ENCODE data around the gene SHB. TPM values are rescaled to one million over a fixed set of nuclear protein-coding genes. Genes with fewer than 3 reads are reported as not detected.

Gene SHB
- total RNA-seq, 1 donor from 2014 or later, result 20.9 TPM

DNA sequence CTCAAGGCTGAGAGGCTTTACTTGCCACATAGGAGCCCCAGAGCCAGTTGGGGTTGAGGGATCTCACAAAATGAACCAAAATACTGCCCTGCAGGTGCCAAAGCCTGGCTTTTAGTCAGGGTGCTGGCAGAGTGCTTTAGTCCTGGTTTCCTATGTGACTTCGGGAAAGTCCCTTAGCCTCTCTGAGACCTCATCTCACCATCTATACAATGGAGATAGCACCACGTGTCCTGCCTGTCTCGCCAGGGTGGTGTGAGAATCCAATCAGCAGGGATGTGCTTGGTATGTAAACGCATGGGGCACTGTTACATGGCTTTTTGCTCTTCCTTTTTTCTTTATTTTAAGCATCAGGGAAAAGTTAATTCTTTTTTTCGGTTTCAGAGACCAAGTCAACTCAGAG, 68.3 kb downstream of the SHB start:
- Histone ChIP-seq H3K9me3 (no peaks in the 10 kb centered on the region), H3K4me1 (peaks cover 20% of the 10 kb centered on the region), H3K27me3 (no peaks in the 10 kb centered on the region), H3K36me3 (no peaks in the 10 kb centered on the region), H3K27ac (no peak overlapping the region), H3K4me3 (no peak overlapping the region)
- DNase-seq (ENCODE audit: extremely low spot score in 2 of 2), result no peak
- intact Hi-C loops (cut with DNase I), result no loop called here
- TF ChIP-seq, protein P1, sequence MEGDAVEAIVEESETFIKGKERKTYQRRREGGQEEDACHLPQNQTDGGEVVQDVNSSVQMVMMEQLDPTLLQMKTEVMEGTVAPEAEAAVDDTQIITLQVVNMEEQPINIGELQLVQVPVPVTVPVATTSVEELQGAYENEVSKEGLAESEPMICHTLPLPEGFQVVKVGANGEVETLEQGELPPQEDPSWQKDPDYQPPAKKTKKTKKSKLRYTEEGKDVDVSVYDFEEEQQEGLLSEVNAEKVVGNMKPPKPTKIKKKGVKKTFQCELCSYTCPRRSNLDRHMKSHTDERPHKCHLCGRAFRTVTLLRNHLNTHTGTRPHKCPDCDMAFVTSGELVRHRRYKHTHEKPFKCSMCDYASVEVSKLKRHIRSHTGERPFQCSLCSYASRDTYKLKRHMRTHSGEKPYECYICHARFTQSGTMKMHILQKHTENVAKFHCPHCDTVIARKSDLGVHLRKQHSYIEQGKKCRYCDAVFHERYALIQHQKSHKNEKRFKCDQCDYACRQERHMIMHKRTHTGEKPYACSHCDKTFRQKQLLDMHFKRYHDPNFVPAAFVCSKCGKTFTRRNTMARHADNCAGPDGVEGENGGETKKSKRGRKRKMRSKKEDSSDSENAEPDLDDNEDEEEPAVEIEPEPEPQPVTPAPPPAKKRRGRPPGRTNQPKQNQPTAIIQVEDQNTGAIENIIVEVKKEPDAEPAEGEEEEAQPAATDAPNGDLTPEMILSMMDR (IDR thresholded peaks at IDR 0.05), result no peak
- no peak for TF ChIP-seq POLR2AphosphoS5 (IDR thresholded peaks at IDR 0.05; ENCODE audit: insufficient read depth in 1 of 2, low read depth in 1 of 2)
- TF ChIP-seq POLR2A (IDR thresholded peaks at IDR 0.05), result no peak

DNA sequence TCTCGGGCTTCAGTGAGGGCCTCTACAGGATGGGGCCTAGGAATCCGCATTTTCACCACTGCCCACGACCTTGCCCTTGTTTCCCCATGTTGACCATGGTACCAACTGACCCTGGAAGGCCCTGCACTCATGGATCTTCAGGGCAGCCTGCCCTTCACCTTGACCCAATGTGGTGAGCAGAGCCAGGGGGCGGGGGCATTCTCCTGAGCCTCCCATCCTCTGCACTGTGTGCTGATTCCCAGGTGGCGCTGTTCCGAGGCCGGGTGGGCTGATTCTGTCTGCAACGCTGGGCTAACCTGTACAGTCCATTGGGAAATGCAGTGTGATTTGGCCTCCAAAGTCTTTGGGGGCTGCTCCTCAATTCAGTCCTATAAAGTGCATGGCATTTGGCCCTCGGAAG, 68.7 kb downstream of the SHB start:
- Histone ChIP-seq H3K4me3 (no peak overlapping the region), H3K4me1 (peaks cover 20% of the 10 kb centered on the region), H3K27me3 (no peaks in the 10 kb centered on the region), H3K36me3 (no peaks in the 10 kb centered on the region), H3K27ac (no peak overlapping the region), H3K9me3 (no peaks in the 10 kb centered on the region)
- intact Hi-C loops (cut with DNase I), result no loop called here
- TF ChIP-seq, protein P1 (IDR thresholded peaks at IDR 0.05), result no peak
- TF ChIP-seq POLR2A (IDR thresholded peaks at IDR 0.05) (no peak), POLR2AphosphoS5 (IDR thresholded peaks at IDR 0.05; ENCODE audit: insufficient read depth in 1 of 2, low read depth in 1 of 2) (no peak)
- DNase-seq (ENCODE audit: extremely low spot score in 2 of 2), result no peak

DNA sequence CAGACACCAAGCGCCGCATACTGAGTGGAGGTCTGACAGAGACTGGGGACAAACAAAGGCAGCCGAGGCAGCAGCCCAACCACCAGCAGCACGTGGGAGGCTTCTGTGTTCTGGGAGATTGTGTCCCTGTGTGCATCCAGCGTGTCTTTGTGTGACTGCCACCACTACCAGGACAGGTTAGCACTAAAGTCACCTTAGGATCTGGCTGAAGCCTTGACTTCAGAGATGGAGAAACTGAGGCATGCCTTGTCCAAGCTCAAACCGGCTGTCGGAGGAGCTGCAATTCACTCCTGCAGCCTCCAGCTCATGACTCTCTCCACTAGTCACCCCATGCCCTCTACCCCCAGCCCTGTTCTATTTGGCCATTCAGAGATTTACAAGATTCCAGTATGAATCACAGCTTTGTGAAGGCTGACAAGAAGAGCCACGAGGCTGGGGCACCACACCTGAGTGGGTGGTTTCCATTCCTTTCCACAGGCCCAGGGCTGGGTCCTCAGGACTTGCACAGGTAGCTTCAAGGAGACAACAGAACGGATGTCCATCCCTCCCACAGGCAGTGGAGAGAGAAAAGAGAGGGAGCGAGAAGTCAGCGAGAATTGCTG, 69.3 kb downstream of the SHB start:
- Histone ChIP-seq H3K9me3 (no peaks in the 10 kb centered on the region), H3K36me3 (no peaks in the 10 kb centered on the region), H3K4me1 (peaks cover 26% of the 10 kb centered on the region), H3K27me3 (no peaks in the 10 kb centered on the region), H3K27ac (no peak overlapping the region), H3K4me3 (no peak overlapping the region)
- TF ChIP-seq POLR2AphosphoS5 (IDR thresholded peaks at IDR 0.05; ENCODE audit: insufficient read depth in 1 of 2, low read depth in 1 of 2) (no peak), POLR2A (IDR thresholded peaks at IDR 0.05) (no peak)
- TF ChIP-seq, protein P1 (IDR thresholded peaks at IDR 0.05), result no peak
- intact Hi-C loops (cut with DNase I), result no loop called here
- no peak for DNase-seq (ENCODE audit: extremely low spot score in 2 of 2)

DNA sequence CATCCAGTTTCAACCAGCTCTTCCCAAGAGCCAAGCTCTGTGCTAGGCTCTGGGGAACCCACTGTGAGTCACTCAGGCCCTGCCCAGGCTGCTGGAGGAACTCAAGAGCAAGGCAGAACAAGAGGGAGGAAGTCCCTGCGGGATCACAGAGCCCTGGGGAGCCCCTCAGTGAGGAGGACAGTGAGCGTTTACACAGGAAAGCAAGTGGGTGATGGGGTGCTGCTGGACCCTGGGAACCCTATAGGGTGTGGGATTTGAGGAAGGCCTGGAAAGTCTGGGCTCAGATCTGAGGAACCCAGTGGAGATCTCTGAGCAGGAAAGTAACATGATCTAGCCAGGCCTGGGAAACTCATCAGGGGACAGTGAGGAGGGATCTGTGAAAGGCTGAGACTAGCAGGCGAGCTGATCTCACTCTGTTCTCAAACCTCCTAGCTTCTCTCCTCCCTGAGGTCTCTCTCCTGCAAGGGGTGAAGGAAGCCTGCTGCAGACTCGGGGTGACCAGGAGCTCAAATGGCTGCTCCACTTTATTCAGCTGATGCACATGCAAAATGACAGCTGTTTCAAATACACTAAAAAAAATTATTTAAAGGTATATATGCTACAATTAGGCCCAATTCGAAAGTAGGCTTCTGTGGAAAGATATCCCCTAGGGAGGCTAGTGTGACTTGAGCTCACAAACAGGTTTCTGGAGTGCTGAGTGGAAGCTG, 70.0 kb downstream of the SHB start:
- Histone ChIP-seq H3K4me3 (no peak overlapping the region), H3K4me1 (peaks cover 33% of the 10 kb centered on the region), H3K36me3 (no peaks in the 10 kb centered on the region), H3K27me3 (no peaks in the 10 kb centered on the region), H3K9me3 (no peaks in the 10 kb centered on the region), H3K27ac (no peak overlapping the region)
- TF ChIP-seq POLR2AphosphoS5 (IDR thresholded peaks at IDR 0.05; ENCODE audit: insufficient read depth in 1 of 2, low read depth in 1 of 2), result no peak
- TF ChIP-seq POLR2A (IDR thresholded peaks at IDR 0.05), result no peak
- no peak for DNase-seq (ENCODE audit: extremely low spot score in 2 of 2)
- intact Hi-C loops (cut with DNase I), result no loop called here

DNA sequence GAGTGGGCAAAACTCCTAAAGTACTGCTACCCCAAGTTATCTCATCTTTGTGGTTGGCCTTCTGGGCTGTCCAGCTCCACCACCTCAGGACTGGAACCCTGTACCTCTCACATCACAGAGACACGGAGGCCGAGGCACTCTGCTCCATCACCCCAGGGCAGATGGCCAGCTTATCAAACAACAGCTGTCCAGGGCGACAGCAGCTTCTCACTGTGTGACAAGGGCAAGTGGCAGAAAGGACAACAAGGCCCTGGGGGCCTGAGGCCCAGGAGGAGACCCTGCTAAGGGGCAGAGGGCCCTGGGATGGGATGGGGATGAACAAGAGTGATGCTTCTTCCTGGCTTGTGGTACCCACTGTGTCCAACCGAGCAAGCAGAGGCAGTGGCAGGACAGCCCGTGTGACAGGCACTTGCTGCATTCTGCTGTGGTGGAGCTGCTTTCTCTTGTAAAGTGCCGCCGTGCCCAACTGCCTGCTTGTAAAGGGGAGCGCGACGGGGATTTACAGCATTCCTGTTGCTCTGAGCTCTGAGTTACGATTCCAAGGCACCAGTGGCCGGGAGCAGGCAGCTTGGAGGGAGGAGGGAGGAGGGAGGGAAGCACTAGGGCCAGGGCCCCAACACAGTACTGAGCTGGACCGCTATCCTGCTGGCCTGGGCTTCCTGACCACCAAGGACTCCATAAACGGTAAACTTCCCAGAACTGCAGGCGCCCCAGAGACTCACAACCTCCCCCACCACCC, 71.2 kb downstream of the SHB start:
- Histone ChIP-seq H3K36me3 (no peaks in the 10 kb centered on the region), H3K27me3 (no peaks in the 10 kb centered on the region), H3K27ac (no peak overlapping the region), H3K4me3 (no peak overlapping the region), H3K4me1 (peaks cover 36% of the 10 kb centered on the region), H3K9me3 (no peaks in the 10 kb centered on the region)
- DNase-seq (ENCODE audit: extremely low spot score in 2 of 2), result no peak
- intact Hi-C loops (cut with DNase I), result no loop called here
- TF ChIP-seq POLR2AphosphoS5 (IDR thresholded peaks at IDR 0.05; ENCODE audit: insufficient read depth in 1 of 2, low read depth in 1 of 2) (no peak), POLR2A (IDR thresholded peaks at IDR 0.05) (no peak)
- TF ChIP-seq, protein P1 (IDR thresholded peaks at IDR 0.05), result no peak
